A549 (cell line): ENCODE results near the gene ZCCHC9. TPM values are rescaled to one million over a fixed set of nuclear protein-coding genes. Genes with fewer than 3 reads are reported as not detected.

Source experiments
- ATAC-seq, 2 experiments: fragments of 200-7000 bp in 1 of 2; fragments of >200 bp in 1 of 2; cut with Nextera tagmentation in 1 of 2; cut with Tn5 transposase in 1 of 2; 3 replicates each; pipeline versions ENCODE4 v1.8.0 to v1.9.1; 2018 to 2020; ENCODE audit warnings: mild to moderate bottlenecking in 1 of 2, moderate library complexity in 1 of 2
- CTCF ChIA-PET: fragments of 300-600 bp; sonication (Branson Sonifier 250); formaldehyde crosslinking; extraction: SDS; loops from one replicate; lab custom pipeline; 2021; ENCODE audit warnings: antibody characterized with exemption, inconsistent platforms; lab: Yijun Ruan, JAX
- POLR2A ChIA-PET: fragments of 350-600 bp; formaldehyde crosslinking; extraction: SDS; loops from one replicate; lab custom pipeline; 2021; ENCODE audit warnings: antibody characterized with exemption, inconsistent platforms; lab: Yijun Ruan, JAX
- DNase-seq, 2 experiments: peaks; one replicate each; pipeline versions ENCODE4 v3.0.0 to v3.0.0-alpha.2; 2011 to 2016; ENCODE audit warnings: low read depth in 1 of 2, low spot score in 1 of 2
- FAIRE-seq: peaks from 2 replicates; lab custom pipeline; 2011; peaks lifted over from hg19 to GRCh38; lab: Jason Lieb, UNC
- H3K27ac ChIP-seq, 2 experiments: fragments of >200 bp; sonication (Bioruptor Twin); formaldehyde crosslinking; 3 replicates each; pipeline ENCODE4 v1.5.1; 2016 to 2017
- H3K4me1 ChIP-seq: fragments of >200 bp; sonication (Bioruptor Twin); formaldehyde crosslinking; 3 replicates; pipeline ENCODE4 v1.6.1; 2016
- H3K4me2 ChIP-seq: fragments of >200 bp; sonication (Bioruptor Twin); formaldehyde crosslinking; 3 replicates; pipeline ENCODE4 v1.6.1; 2016
- H3K4me3 ChIP-seq: fragments of >200 bp; sonication (Bioruptor Twin); formaldehyde crosslinking; 3 replicates; pipeline ENCODE4 v1.5.1; 2016
- H3K9me3 ChIP-seq: fragments of >200 bp; sonication (Bioruptor Twin); formaldehyde crosslinking; 3 replicates; pipeline ENCODE4 v1.6.1; 2016
- CBX8 ChIP-seq: fragments of 200-600 bp; sonication (generic); IDR thresholded peaks from 2 replicates; pipeline ENCODE4 v1.6.1; 2016
- CEBPB ChIP-seq, 2 experiments: fragments of >200 bp in 1 of 2; sonication (Bioruptor Twin) in 1 of 2; formaldehyde crosslinking in 1 of 2; IDR thresholded peaks; 2 replicates each; pipeline ENCODE4 v1.6.1; 2012 to 2016
- CHD4 ChIP-seq: fragments of 200-600 bp; sonication (generic); IDR thresholded peaks from 2 replicates; pipeline ENCODE4 v1.6.1; 2016; ENCODE audit warnings: antibody characterized with exemption, mild to moderate bottlenecking, borderline replicate concordance
- CTCF ChIP-seq: fragments of >200 bp; sonication (Bioruptor Twin); formaldehyde crosslinking; IDR thresholded peaks from 3 replicates; pipeline ENCODE4 v1.5.1; 2016
- EHF ChIP-seq: fragments of 250-450 bp; sonication (Bioruptor Pico); IDR thresholded peaks from 2 replicates; pipeline ENCODE4 v1.5.0; 2020; ENCODE audit warnings: mild to moderate bottlenecking
- EP300 ChIP-seq, 2 experiments: fragments of >200 bp; sonication (Bioruptor Twin); formaldehyde crosslinking; IDR thresholded peaks; 2 replicates in 1 of 2; 3 replicates in 1 of 2; pipeline ENCODE4 v1.6.1; 2016 to 2017
- ESRRA ChIP-seq: fragments of 150-350 bp; IDR thresholded peaks from 2 replicates; pipeline ENCODE4 v1.6.1; 2014; ENCODE audit warnings: mild to moderate bottlenecking, low read length, borderline replicate concordance
- FOSL2 ChIP-seq, 2 experiments: fragments of 450-650 bp in 1 of 2; fragments of >200 bp in 1 of 2; sonication (Bioruptor Twin) in 1 of 2; formaldehyde crosslinking; IDR thresholded peaks; 2 replicates each; pipeline versions ENCODE4 v1.5.0 to v1.6.1; 2016 to 2020; ENCODE audit warnings: mild to moderate bottlenecking in 1 of 2, moderate library complexity in 1 of 2
- FOXS1 ChIP-seq: fragments of 250-450 bp; sonication (Bioruptor Pico); IDR thresholded peaks from 2 replicates; pipeline ENCODE4 v1.5.0; 2020; ENCODE audit warnings: mild to moderate bottlenecking, moderate library complexity
- HEYL ChIP-seq: fragments of 250-450 bp; sonication (Bioruptor Pico); IDR thresholded peaks from 2 replicates; pipeline ENCODE4 v1.8.0; 2021; ENCODE audit warnings: mild to moderate bottlenecking, moderate library complexity
- HOXB5 ChIP-seq: fragments of 250-450 bp; sonication (Bioruptor Pico); IDR thresholded peaks from 2 replicates; pipeline ENCODE4 v1.5.0; 2020; ENCODE audit warnings: mild to moderate bottlenecking, moderate library complexity
- KDM5A ChIP-seq: fragments of 200-600 bp; sonication (generic); IDR thresholded peaks from 2 replicates; pipeline ENCODE4 v1.6.1; 2016; ENCODE audit warnings: antibody characterized with exemption, mild to moderate bottlenecking
- NFE2L2 ChIP-seq: fragments of 150-350 bp; conservative IDR thresholded peaks from 2 replicates; pipeline ENCODE4 v1.6.1; 2014; ENCODE audit warnings: low read length
- PHF8 ChIP-seq: fragments of 200-600 bp; sonication (generic); IDR thresholded peaks from 2 replicates; pipeline ENCODE4 v1.6.1; 2016; ENCODE audit warnings: low read depth, mild to moderate bottlenecking, antibody characterized with exemption, moderate library complexity, borderline replicate concordance
- RAD21 ChIP-seq, 2 experiments: fragments of >200 bp in 1 of 2; sonication (Bioruptor Twin) in 1 of 2; formaldehyde crosslinking in 1 of 2; IDR thresholded peaks in 1 of 2; conservative IDR thresholded peaks in 1 of 2; 2 replicates in 1 of 2; 3 replicates in 1 of 2; pipeline ENCODE4 v1.6.1; 2012 to 2018; ENCODE audit warnings: inconsistent platforms in 1 of 2
- RARB ChIP-seq: fragments of 250-450 bp; sonication (Bioruptor Pico); IDR thresholded peaks from 2 replicates; pipeline ENCODE4 v1.8.0; 2021; ENCODE audit warnings: mild to moderate bottlenecking, moderate library complexity
- SREBF2 ChIP-seq: fragments of 450-650 bp; IDR thresholded peaks from 2 replicates; pipeline ENCODE4 v1.6.1; 2014; ENCODE audit warnings: mild to moderate bottlenecking, moderate library complexity
- WGBS: methylation state at CpG from one replicate; pipeline ENCODE4 v1.1.6; 2017; ENCODE audit errors: missing lambda C conversion rate; 5-methylcytosine and 5-hydroxymethylcytosine counted together
- polyA plus RNA-seq, 4 experiments: library from polyadenylated mRNA; depleted of rRNA in 3 of 4; stranded (reverse); fragments of >200 nt; fragmentation: RNase III in 1 of 4; extraction: RNeasy Plus Mini Kit Qiagen cat#74134 plus additional on column Dnase treatment in 1 of 4; gene quantifications; 2 replicates in 3 of 4; 3 replicates in 1 of 4; pipeline ENCODE4 v1.2.3, GENCODE V29; 2011 to 2017
- TF ChIP-seq, protein P1 (sequence below): fragments of >200 bp; sonication (Bioruptor Twin); formaldehyde crosslinking; IDR thresholded peaks from 2 replicates; pipeline ENCODE4 v1.6.1; 2016
- TF ChIP-seq, protein P2 (sequence below): fragments of 200-600 bp; sonication (generic); IDR thresholded peaks from 2 replicates; pipeline ENCODE4 v1.6.1; 2016; ENCODE audit warnings: antibody characterized with exemption, mild to moderate bottlenecking, moderate library complexity
- TF ChIP-seq, protein P3 (sequence below): IDR thresholded peaks from 2 replicates; pipeline ENCODE4 v1.6.1; 2012; ENCODE audit warnings: low read depth, borderline replicate concordance
- TF ChIP-seq, protein P4 (sequence below): fragments of 150-350 bp; IDR thresholded peaks from 2 replicates; pipeline ENCODE4 v1.6.1; 2014; ENCODE audit warnings: low read depth, mild to moderate bottlenecking, low read length

The ZCCHC9 gene
- polyA plus RNA-seq, 2 of the 4 experiments (the other 2 are of a cell fraction): 24.2 to 44.4 TPM

- H3K4me3 ChIP-seq: no peak overlapping the region
- no peak overlapping the region for H3K4me2 ChIP-seq
- DNase-seq (no peak), ATAC-seq (no peak), FAIRE-seq (no peak)
- no peak overlapping the region for H3K27ac ChIP-seq
- WGBS: 73% methylated on average over 1 of the region's 1 CpG
- peaks cover 6% of the 10 kb centered on the region; the same call in 1 of the 3 replicates for H3K9me3 ChIP-seq
- H3K4me1 ChIP-seq: peaks cover 2% of the 10 kb centered on the region; the same call in 1 of the 3 replicates
- POLR2A ChIA-PET: no interaction called here
- CTCF ChIA-PET: interaction anchor here (1.2 to 1.5 kb wide), 3 partner anchors 10 to 47 kb away, joined by 3 to 5 read pairs (median 3); no protein-coding TSS in a partner anchor
- no peak for TF ChIP-seq HOXB5 (CRISPR knock-in tag)
- no peak for TF ChIP-seq EP300 (IDR thresholded peaks at IDR 0.05)
- TF ChIP-seq CTCF: no peak
- TF ChIP-seq, protein P1, sequence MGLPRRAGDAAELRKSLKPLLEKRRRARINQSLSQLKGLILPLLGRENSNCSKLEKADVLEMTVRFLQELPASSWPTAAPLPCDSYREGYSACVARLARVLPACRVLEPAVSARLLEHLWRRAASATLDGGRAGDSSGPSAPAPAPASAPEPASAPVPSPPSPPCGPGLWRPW: no peak
- TF ChIP-seq, protein P2, sequence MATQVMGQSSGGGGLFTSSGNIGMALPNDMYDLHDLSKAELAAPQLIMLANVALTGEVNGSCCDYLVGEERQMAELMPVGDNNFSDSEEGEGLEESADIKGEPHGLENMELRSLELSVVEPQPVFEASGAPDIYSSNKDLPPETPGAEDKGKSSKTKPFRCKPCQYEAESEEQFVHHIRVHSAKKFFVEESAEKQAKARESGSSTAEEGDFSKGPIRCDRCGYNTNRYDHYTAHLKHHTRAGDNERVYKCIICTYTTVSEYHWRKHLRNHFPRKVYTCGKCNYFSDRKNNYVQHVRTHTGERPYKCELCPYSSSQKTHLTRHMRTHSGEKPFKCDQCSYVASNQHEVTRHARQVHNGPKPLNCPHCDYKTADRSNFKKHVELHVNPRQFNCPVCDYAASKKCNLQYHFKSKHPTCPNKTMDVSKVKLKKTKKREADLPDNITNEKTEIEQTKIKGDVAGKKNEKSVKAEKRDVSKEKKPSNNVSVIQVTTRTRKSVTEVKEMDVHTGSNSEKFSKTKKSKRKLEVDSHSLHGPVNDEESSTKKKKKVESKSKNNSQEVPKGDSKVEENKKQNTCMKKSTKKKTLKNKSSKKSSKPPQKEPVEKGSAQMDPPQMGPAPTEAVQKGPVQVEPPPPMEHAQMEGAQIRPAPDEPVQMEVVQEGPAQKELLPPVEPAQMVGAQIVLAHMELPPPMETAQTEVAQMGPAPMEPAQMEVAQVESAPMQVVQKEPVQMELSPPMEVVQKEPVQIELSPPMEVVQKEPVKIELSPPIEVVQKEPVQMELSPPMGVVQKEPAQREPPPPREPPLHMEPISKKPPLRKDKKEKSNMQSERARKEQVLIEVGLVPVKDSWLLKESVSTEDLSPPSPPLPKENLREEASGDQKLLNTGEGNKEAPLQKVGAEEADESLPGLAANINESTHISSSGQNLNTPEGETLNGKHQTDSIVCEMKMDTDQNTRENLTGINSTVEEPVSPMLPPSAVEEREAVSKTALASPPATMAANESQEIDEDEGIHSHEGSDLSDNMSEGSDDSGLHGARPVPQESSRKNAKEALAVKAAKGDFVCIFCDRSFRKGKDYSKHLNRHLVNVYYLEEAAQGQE: no peak
- TF ChIP-seq RARB (CRISPR knock-in tag): no peak
- TF ChIP-seq NFE2L2: no peak
- TF ChIP-seq, protein P3, sequence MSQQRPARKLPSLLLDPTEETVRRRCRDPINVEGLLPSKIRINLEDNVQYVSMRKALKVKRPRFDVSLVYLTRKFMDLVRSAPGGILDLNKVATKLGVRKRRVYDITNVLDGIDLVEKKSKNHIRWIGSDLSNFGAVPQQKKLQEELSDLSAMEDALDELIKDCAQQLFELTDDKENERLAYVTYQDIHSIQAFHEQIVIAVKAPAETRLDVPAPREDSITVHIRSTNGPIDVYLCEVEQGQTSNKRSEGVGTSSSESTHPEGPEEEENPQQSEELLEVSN: no peak
- TF ChIP-seq HEYL (CRISPR knock-in tag): no peak
- no peak for TF ChIP-seq CEBPB (IDR thresholded peaks at IDR 0.05)
Measured at GRCh38 chr5:81252904-81253303, 48.5 kb upstream of the ZCCHC9 start.

DNA sequence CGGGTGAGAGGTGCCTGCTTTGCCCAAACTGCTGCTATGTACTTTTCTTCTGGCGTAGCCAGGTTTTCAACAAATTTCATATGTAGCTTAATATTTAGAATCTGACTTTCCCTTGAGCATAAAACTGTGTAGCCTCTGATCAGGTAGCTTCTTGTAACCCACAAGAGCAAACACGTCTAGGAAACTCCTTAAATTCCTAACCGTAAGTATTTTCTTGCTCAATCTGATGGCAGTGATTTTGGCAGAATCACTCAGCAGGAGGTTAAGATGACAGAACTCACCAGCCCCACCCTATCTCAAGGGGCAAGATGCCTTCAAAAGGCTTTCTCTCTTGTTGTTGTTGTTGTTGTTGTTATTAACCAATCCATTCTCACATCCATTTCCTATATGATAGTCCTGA is 47.5 kb upstream of the ZCCHC9 start:
- 84% methylated on average over 4 of the region's 4 CpGs for WGBS
- no peak overlapping the region for H3K4me3 ChIP-seq
- no peak for ATAC-seq
- H3K9me3 ChIP-seq: peaks cover 6% of the 10 kb centered on the region; the same call in 1 of the 3 replicates
- POLR2A ChIA-PET: interaction anchor here (1.0 kb wide), 1 partner anchor 13 kb away, joined by 3 read pairs; no protein-coding TSS in a partner anchor
- TF ChIP-seq EP300 (IDR thresholded peaks at IDR 0.05) (no peak), EHF (CRISPR knock-in tag) (no peak), CHD4 (no peak), SREBF2 (no peak), CTCF (no peak), FOSL2 (IDR thresholded peaks at IDR 0.05) (no peak), FOSL2 (CRISPR knock-in tag; IDR thresholded peaks at IDR 0.05) (no peak), KDM5A (no peak), CBX8 (no peak), ESRRA (no peak), PHF8 (no peak), FOXS1 (CRISPR knock-in tag) (no peak), RAD21 (conservative IDR thresholded peaks at IDR 0.05 in 1 of 2, IDR thresholded peaks at IDR 0.05 in 1 of 2) (no peak)
- TF ChIP-seq, protein P4, sequence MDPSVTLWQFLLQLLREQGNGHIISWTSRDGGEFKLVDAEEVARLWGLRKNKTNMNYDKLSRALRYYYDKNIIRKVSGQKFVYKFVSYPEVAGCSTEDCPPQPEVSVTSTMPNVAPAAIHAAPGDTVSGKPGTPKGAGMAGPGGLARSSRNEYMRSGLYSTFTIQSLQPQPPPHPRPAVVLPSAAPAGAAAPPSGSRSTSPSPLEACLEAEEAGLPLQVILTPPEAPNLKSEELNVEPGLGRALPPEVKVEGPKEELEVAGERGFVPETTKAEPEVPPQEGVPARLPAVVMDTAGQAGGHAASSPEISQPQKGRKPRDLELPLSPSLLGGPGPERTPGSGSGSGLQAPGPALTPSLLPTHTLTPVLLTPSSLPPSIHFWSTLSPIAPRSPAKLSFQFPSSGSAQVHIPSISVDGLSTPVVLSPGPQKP: no peak
- TF ChIP-seq, protein P1: no peak
- TF ChIP-seq, all 56 proteins: peak for 0
- FAIRE-seq: no peak
- CTCF ChIA-PET: interaction anchor here (1.4 kb wide), 1 partner anchor 10 kb away, joined by 3 read pairs; no protein-coding TSS in a partner anchor
- Histone ChIP-seq H3K4me2 (no peak overlapping the region), H3K27ac (no peak overlapping the region), H3K4me1 (no peaks in the 10 kb centered on the region)
- no peak for DNase-seq
